ENCODE results near the gene TAAR8.

- TF ChIP-seq POLR2AphosphoS5 (IDR thresholded peaks at IDR 0.05), result no peak
- no peak for TF ChIP-seq POLR2A (IDR thresholded peaks at IDR 0.05)
- no peak for TF ChIP-seq CTCF (IDR thresholded peaks at IDR 0.05)
Measured at GRCh38 chr6:132584698-132585097, 32.2 kb downstream of the TAAR8 start.
